ENCODE measurements around the gene C10orf95.

DNA sequence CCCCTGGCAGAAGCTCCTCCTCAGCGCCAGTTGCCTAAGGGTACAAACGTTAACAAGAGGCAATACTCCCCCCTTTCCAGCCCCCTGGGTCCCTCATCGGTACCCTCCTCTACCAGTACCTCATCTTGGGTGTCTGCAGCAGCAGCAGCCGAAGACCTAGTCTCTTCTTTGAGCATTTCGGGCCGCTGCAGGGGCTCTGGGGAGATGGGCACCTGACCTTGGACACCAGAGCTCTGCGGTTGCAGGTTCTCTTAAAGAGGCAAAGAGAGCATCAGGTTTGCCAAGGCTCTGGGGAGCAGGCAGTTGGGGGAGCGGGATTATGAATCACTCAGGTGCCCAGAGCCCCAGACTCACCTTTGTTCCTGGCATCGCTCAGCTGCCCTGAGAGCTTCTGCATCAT, 27.2 kb downstream of the C10orf95 start:
- TF ChIP-seq, protein P1, sequence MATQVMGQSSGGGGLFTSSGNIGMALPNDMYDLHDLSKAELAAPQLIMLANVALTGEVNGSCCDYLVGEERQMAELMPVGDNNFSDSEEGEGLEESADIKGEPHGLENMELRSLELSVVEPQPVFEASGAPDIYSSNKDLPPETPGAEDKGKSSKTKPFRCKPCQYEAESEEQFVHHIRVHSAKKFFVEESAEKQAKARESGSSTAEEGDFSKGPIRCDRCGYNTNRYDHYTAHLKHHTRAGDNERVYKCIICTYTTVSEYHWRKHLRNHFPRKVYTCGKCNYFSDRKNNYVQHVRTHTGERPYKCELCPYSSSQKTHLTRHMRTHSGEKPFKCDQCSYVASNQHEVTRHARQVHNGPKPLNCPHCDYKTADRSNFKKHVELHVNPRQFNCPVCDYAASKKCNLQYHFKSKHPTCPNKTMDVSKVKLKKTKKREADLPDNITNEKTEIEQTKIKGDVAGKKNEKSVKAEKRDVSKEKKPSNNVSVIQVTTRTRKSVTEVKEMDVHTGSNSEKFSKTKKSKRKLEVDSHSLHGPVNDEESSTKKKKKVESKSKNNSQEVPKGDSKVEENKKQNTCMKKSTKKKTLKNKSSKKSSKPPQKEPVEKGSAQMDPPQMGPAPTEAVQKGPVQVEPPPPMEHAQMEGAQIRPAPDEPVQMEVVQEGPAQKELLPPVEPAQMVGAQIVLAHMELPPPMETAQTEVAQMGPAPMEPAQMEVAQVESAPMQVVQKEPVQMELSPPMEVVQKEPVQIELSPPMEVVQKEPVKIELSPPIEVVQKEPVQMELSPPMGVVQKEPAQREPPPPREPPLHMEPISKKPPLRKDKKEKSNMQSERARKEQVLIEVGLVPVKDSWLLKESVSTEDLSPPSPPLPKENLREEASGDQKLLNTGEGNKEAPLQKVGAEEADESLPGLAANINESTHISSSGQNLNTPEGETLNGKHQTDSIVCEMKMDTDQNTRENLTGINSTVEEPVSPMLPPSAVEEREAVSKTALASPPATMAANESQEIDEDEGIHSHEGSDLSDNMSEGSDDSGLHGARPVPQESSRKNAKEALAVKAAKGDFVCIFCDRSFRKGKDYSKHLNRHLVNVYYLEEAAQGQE (IDR thresholded peaks at IDR 0.05; ENCODE audit: low read depth, low read length) = no peak
- no peak for TF ChIP-seq SIN3A (IDR thresholded peaks at IDR 0.05; ENCODE audit: borderline replicate concordance, low read depth, low read length)
- no peak for TF ChIP-seq CTCF (IDR thresholded peaks at IDR 0.05)
- no peak for TF ChIP-seq GABPA (IDR thresholded peaks at IDR 0.05; ENCODE audit: low read depth)
- TF ChIP-seq ZBTB33 (IDR thresholded peaks at IDR 0.05; ENCODE audit: borderline replicate concordance, low read depth) = no peak
- no peak for TF ChIP-seq POLR2AphosphoS5 (IDR thresholded peaks at IDR 0.05; ENCODE audit: low read depth, low read length)
- no peak for TF ChIP-seq RFX5 (IDR thresholded peaks at IDR 0.05; ENCODE audit: low read length)

Measured in SK-N-SH (cell line).